H1 (cell line): Measurements from ENCODE around the gene RNF31.

Experiments
- TBP ChIP-seq: IDR thresholded peaks from 2 replicates; pipeline ENCODE4 v1.6.1; 2011; ENCODE audit warnings: low read depth, low read length, improper control_type of control experiment
- TF ChIP-seq, protein P1 (sequence below), 3 experiments: IDR thresholded peaks; 1 replicate in 2 of 3; 2 replicates in 1 of 3; pipeline versions ENCODE4 v1.5.1 to v1.6.1; 2011; ENCODE audit warnings: low read length in 3 of 3, mild to moderate bottlenecking in 3 of 3, inconsistent platforms in 2 of 3, low read depth in 1 of 3, moderate library complexity in 1 of 3; ENCODE audit not compliant: insufficient read depth in 1 of 3; ENCODE audit errors: control extremely low read depth in 1 of 3

GRCh38 chr14:24188251-24189058, 41.2 kb downstream of the RNF31 start, which contains the start of gene IPO4:
- TF ChIP-seq, protein P1, sequence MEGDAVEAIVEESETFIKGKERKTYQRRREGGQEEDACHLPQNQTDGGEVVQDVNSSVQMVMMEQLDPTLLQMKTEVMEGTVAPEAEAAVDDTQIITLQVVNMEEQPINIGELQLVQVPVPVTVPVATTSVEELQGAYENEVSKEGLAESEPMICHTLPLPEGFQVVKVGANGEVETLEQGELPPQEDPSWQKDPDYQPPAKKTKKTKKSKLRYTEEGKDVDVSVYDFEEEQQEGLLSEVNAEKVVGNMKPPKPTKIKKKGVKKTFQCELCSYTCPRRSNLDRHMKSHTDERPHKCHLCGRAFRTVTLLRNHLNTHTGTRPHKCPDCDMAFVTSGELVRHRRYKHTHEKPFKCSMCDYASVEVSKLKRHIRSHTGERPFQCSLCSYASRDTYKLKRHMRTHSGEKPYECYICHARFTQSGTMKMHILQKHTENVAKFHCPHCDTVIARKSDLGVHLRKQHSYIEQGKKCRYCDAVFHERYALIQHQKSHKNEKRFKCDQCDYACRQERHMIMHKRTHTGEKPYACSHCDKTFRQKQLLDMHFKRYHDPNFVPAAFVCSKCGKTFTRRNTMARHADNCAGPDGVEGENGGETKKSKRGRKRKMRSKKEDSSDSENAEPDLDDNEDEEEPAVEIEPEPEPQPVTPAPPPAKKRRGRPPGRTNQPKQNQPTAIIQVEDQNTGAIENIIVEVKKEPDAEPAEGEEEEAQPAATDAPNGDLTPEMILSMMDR (IDR thresholded peaks at IDR 0.05; ENCODE audit: control extremely low read depth in 1 of 3, insufficient read depth in 1 of 3, low read depth in 1 of 3, low read length in 3 of 3), result no peak; a peak in 1 of 4 replicates
- TF ChIP-seq TBP, result peak; percentile 68; the same call in 1 of the 2 replicates
